Left colon (tissue), 2 donors: Measurements from ENCODE around the gene UTF1. TPM values are rescaled to one million over a fixed set of nuclear protein-coding genes. Genes with fewer than 3 reads are reported as not detected.

Source experiments
- ATAC-seq: fragments of 200-7000 bp; cut with Tn5 transposase; one replicate; pipeline ENCODE4 v1.9.1; 2020; ENCODE audit warnings: mild to moderate bottlenecking, moderate library complexity
- DNase-seq, 2 donors: peaks; one replicate each; pipeline ENCODE4 v3.0.0-alpha.2; 2020
- intact Hi-C, 2 donors: fragments of 100-400 bp; cut with DNase I in 1 of 2; cut with micrococcal nuclease in 1 of 2; formaldehyde crosslinking; loops; one replicate each; pipeline versions ENCODE4 v1.11.2 to v1.14.0; 2022; cut with DNase I, micrococcal nuclease
- total RNA-seq, 2 donors: library from RNA; stranded (reverse); fragmentation: NEBNext Ultra II Directional; extraction: Animal tissue kit (Norgen Biotek cat#: 25700); gene quantifications; one replicate each; pipeline ENCODE4 v1.2.1, GENCODE V29; 2021
- donor health status: DM: no; HTN: no; CAD: no.
- donor health status: DM: yes; HTN: yes; CAD: no.

Gene UTF1
- total RNA-seq, 2 donors from 2014 or later = not detected

GRCh38 chr10:133206356-133207040 lies 23.5 kb upstream of the UTF1 start:
- ATAC-seq = no peak
- no peak for DNase-seq
- intact Hi-C loops = no loop called here

GRCh38 chr10:133207041-133207600 lies 22.9 kb upstream of the UTF1 start:
- intact Hi-C loops = no loop called here
- ATAC-seq = no peak
- DNase-seq = no peak

GRCh38 chr10:133207627-133208026 lies 22.4 kb upstream of the UTF1 start:
- DNase-seq (no peak), ATAC-seq (no peak)
- intact Hi-C loops = no loop called here

GRCh38 chr10:133208466-133208865 lies 21.6 kb upstream of the UTF1 start:
- intact Hi-C loops = no loop called here
- ATAC-seq (no peak), DNase-seq (no peak)

DNA sequence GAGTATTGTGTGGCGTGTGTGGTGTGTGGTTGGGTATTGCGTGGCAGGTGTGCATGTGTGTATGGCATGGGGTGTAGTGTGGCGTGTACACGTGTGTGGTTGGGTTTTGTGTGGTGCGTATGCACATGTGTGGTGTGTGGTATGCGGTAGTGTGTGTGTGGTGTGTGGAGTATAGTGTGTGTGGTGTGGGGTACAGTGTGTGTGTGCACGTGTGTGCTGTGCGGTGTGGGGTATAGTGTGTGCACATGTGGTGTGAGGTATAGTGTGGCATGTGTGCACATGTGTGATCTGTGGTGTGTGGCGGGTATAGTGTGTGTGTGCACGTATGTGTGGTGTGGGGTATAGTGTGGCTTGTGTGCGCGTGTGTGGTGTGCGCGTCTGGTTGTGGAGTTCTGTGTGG lies 20.9 kb upstream of the UTF1 start:
- intact Hi-C loops = no loop called here
- no peak for DNase-seq
- ATAC-seq = no peak

- DNase-seq (no peak), ATAC-seq (no peak)
- intact Hi-C loops = no loop called here
These were observed 20.4 kb upstream of the UTF1 start for GRCh38 chr10:133209641-133210040.

DNA sequence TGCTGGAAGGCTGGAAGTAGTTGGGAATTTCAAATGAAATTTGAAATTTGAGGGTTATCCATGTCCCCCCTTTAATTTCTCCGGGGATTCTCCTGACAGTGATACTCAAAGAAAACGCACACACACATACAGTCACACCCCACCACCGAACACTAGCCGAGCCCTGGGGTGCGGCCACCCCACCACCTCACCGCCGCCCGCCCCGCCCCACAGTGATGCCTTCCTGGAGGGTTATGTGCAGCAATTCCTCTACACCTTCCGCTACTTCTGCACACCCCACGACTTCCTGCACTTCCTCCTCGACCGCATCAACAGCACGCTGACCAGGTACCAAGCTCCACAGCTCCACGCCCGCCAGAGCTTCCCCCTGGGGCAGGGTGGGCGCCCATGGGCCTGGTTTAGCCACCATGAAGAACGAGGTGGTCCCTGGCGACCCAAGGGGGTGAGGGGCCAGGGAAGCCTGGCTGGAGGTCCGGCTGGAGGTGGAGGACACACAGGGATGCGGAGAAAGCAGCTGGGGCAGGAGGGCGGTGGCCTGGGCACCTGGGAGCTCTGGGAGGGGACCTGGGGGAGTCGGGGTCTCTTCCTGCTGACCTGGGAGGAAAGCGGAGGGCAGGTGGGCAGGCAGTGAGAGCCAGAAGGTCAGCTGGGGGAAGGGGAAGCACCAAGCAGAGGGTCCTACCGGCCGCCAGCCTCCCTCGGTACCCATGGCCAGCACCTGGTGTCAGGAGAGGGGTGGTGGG lies 19.4 kb upstream of the UTF1 start:
- DNase-seq = no peak
- intact Hi-C loops = no loop called here
- ATAC-seq = no peak

GRCh38 chr10:133211141-133211830 lies 18.7 kb upstream of the UTF1 start:
- ATAC-seq = no peak
- no peak for DNase-seq
- intact Hi-C loops = no loop called here

DNA sequence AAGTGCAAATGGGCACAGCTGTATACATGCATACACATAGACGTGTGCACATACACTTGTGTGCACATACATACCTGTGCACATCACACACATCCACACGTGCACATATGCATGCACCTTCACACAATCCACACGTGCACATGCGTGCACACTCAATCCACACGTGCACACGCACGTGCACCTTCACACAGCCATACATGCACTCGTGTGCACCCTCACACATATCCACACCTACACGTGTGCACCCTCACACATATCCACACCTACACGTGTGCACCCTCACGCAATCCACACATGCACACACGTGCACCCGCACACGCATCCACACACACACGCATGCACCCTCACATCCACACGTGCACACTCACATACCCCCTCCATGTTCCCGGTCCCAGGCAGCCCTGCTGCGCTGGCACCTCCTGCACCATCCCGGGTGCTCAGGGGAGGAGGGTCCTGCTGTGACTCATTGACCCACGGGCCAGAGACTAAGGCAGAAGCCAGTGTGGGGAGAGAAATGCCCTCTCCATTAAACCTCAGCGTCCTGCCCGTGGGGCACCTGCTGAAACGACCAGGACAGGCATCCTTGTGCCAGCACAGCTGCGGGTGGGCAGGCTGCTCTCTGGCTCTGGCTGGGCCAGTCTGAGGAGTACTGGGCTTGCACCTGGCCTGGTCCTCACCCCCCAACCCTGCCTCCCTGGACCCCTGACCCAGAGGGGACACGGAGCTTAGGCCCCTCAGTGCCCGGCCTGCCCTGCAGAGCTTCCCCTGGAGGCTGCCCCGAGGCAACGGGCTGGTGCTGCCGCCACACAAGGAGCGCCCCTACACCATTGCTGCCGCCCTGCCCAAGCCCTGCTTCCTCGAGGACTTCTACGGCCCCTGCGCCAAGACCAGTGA lies 17.8 kb upstream of the UTF1 start:
- ATAC-seq = no peak
- intact Hi-C loops = no loop called here
- DNase-seq = no peak

GRCh38 chr10:133212853-133213494 lies 17.0 kb upstream of the UTF1 start:
- intact Hi-C loops = no loop called here
- ATAC-seq = no peak
- DNase-seq = no peak

- intact Hi-C loops = no loop called here
- DNase-seq = no peak
- no peak for ATAC-seq
These were observed 16.2 kb upstream of the UTF1 start for GRCh38 chr10:133213641-133214467.

- intact Hi-C loops = no loop called here
These were observed 15.3 kb upstream of the UTF1 start for GRCh38 chr10:133214468-133215410.

GRCh38 chr10:133215586-133215985 lies 14.4 kb upstream of the UTF1 start:
- intact Hi-C loops = no loop called here
- ATAC-seq (no peak), DNase-seq (no peak)

More at GRCh38 chr10:133214468-133215410, 15.3 kb upstream of the UTF1 start:
- ATAC-seq (no peak), DNase-seq (no peak)

DNA sequence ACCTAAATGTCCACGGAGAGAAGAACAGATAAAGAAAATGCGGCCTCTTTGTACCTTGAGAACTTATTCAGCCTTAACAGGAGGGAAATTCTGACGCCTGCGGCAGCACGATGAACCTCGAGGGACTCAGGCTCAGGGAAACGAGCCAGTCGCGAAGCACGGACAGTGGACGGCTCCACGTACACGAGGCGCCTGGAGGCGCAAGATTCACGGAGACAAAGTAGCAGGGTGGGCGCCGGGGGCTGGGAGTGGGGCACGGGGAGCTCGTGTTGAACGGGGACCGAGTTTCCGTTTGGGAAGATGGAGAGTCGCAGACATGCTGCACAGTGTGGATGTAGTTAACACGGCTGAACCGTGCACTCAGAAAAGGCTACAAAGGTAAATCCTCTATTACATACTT lies 13.2 kb upstream of the UTF1 start:
- DNase-seq = no peak
- intact Hi-C loops = no loop called here
- no peak for ATAC-seq

- ATAC-seq = no peak
These were observed 12.0 kb upstream of the UTF1 start for GRCh38 chr10:133217800-133218589.

DNA sequence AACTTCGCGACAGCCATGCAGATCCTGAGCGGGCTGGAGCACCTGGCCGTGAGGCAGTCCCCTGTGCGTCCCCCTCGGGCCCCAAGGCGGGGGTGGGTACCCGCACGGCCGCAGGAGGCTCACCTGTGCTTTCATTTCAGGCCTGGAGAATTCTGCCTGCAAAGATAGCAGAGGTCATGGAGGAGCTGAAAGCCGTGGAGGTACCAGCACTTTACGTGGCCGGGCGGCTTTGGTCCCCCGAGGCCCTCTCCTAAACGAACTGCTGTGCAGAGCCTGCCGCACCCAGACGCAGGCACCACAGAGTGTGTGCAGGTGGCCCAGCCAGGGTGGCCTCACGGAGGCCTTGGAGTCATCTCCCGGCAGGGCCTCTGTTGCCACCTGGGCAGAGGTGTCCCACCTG lies 11.1 kb upstream of the UTF1 start:
- intact Hi-C loops = no loop called here

More at GRCh38 chr10:133217800-133218589, 12.0 kb upstream of the UTF1 start:
- intact Hi-C loops = no loop called here
- no peak for DNase-seq

More for the DNA sequence above, 11.1 kb upstream of the UTF1 start:
- ATAC-seq (no peak), DNase-seq (no peak)
